Measurements from ENCODE around the gene TBR1. TPM values are rescaled to one million over a fixed set of nuclear protein-coding genes. Genes with fewer than 3 reads are reported as not detected.
A peak's percentile ranks its signal among the peaks of the same experiment; 100 is the strongest.

Gene TBR1
- total RNA-seq, 1 donor from 2014 or later: not detected

DNA sequence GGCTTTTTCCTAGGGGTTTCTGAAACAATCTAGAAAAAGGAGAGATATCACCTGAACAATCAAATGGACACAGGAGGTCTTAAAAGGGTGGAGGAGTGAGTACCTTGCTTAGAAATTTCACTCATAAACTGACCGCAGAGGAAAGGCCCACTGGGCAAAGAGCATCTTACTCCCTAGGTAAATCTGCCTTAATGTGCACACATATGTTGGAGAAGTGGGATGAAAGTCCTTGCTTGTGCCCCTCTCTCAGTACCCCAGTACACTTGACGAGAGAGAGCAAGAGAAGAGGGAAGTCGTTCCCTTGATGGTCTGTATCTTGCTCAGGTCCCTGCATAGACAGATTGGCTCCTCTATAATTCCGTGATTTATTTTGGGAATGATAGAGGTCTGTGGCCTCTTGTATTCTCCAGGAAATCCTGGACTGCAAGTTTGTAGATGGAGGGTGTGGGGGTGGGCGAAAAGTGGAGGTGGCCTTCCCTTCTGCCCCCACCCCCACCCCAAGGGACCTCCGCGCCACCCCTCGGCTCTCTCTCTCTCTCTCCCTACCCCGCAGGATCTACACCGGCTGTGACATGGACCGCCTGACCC is 6.8 kb downstream of the TBR1 start:
- DNase-seq (ENCODE audit: low spot score, unreplicated experiment): no peak
- Mint-ChIP-seq H3K36me3 (ENCODE audit: insufficient read depth) (no peaks in the 10 kb centered on the region), H3K27ac (no peak overlapping the region), H3K9me3 (ENCODE audit: low read depth) (no peaks in the 10 kb centered on the region), H3K27me3 (peaks cover 96% of the 10 kb centered on the region), H3K4me1 (ENCODE audit: low read depth) (peaks cover 5% of the 10 kb centered on the region), H3K4me3 (ENCODE audit: low read depth) (peak overlapping the region; percentile 49)
- TF ChIP-seq, protein P1, sequence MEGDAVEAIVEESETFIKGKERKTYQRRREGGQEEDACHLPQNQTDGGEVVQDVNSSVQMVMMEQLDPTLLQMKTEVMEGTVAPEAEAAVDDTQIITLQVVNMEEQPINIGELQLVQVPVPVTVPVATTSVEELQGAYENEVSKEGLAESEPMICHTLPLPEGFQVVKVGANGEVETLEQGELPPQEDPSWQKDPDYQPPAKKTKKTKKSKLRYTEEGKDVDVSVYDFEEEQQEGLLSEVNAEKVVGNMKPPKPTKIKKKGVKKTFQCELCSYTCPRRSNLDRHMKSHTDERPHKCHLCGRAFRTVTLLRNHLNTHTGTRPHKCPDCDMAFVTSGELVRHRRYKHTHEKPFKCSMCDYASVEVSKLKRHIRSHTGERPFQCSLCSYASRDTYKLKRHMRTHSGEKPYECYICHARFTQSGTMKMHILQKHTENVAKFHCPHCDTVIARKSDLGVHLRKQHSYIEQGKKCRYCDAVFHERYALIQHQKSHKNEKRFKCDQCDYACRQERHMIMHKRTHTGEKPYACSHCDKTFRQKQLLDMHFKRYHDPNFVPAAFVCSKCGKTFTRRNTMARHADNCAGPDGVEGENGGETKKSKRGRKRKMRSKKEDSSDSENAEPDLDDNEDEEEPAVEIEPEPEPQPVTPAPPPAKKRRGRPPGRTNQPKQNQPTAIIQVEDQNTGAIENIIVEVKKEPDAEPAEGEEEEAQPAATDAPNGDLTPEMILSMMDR (IDR thresholded peaks at IDR 0.05; ENCODE audit: unreplicated experiment): no peak

DNA sequence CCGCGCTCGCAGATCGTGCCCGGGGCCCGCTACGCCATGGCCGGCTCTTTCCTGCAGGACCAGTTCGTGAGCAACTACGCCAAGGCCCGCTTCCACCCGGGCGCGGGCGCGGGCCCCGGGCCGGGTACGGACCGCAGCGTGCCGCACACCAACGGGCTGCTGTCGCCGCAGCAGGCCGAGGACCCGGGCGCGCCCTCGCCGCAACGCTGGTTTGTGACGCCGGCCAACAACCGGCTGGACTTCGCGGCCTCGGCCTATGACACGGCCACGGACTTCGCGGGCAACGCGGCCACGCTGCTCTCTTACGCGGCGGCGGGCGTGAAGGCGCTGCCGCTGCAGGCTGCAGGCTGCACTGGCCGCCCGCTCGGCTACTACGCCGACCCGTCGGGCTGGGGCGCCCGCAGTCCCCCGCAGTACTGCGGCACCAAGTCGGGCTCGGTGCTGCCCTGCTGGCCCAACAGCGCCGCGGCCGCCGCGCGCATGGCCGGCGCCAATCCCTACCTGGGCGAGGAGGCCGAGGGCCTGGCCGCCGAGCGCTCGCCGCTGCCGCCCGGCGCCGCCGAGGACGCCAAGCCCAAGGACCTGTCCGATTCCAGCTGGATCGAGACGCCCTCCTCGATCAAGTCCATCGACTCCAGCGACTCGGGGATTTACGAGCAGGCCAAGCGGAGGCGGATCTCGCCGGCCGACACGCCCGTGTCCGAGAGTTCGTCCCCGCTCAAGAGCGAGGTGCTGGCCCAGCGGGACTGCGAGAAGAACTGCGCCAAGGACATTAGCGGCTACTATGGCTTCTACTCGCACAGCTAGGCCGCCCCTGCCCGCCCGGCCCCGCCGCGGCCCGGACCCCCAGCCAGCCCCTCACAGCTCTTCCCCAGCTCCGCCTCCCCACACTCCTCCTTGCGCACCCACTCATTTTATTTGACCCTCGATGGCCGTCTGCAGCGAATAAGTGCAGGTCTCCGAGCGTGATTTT is 7.6 kb downstream of the TBR1 start:
- Mint-ChIP-seq H3K9me3 (ENCODE audit: low read depth) (no peaks in the 10 kb centered on the region), H3K4me3 (ENCODE audit: low read depth) (peak overlapping the region; percentile 61), H3K27ac (no peak overlapping the region), H3K4me1 (ENCODE audit: low read depth) (peaks cover 5% of the 10 kb centered on the region), H3K36me3 (ENCODE audit: insufficient read depth) (no peaks in the 10 kb centered on the region), H3K27me3 (peaks cover 93% of the 10 kb centered on the region)
- TF ChIP-seq, protein P1 (IDR thresholded peaks at IDR 0.05; ENCODE audit: unreplicated experiment): no peak
- no peak for DNase-seq (ENCODE audit: low spot score, unreplicated experiment)

DNA sequence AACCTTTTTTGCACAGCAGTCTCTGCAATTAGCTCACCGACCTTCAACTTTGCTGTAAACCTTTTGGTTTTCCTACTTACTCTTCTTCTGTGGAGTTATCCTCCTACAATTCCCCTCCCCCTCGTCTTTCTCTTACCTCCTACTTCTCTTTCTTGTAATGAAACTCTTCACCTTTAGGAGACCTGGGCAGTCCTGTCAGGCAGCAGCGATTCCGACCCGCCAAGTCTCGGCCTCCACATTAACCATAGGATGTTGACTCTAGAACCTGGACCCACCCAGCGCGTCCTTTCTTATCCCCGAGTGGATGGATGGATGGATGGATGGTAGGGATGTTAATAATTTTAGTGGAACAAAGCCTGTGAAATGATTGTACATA is 8.3 kb downstream of the TBR1 start:
- H3K27me3 Mint-ChIP-seq: peaks cover 93% of the 10 kb centered on the region

GRCh38 chr2:161424891-161425727 is 9.0 kb downstream of the TBR1 start:
- H3K27ac Mint-ChIP-seq: peak overlapping the region; percentile 50
- TF ChIP-seq, protein P1 (IDR thresholded peaks at IDR 0.05; ENCODE audit: unreplicated experiment): no peak
- peaks cover 5% of the 10 kb centered on the region for H3K4me1 Mint-ChIP-seq (ENCODE audit: low read depth)
- no peaks in the 10 kb centered on the region for H3K36me3 Mint-ChIP-seq (ENCODE audit: insufficient read depth)
- H3K4me3 Mint-ChIP-seq (ENCODE audit: low read depth): no peak overlapping the region
- H3K9me3 Mint-ChIP-seq (ENCODE audit: low read depth): no peaks in the 10 kb centered on the region
- no peak for DNase-seq (ENCODE audit: low spot score, unreplicated experiment)
- H3K27me3 Mint-ChIP-seq: peaks cover 92% of the 10 kb centered on the region

More for the DNA sequence above, 8.3 kb downstream of the TBR1 start:
- TF ChIP-seq, protein P1 (IDR thresholded peaks at IDR 0.05; ENCODE audit: unreplicated experiment): no peak
- Mint-ChIP-seq H3K4me1 (ENCODE audit: low read depth) (peaks cover 5% of the 10 kb centered on the region), H3K27ac (no peak overlapping the region), H3K36me3 (ENCODE audit: insufficient read depth) (no peaks in the 10 kb centered on the region), H3K4me3 (ENCODE audit: low read depth) (peak overlapping the region; percentile 20), H3K9me3 (ENCODE audit: low read depth) (no peaks in the 10 kb centered on the region)
- DNase-seq (ENCODE audit: low spot score, unreplicated experiment): no peak
